Heart left ventricle (tissue), 13 donors: Measurements from ENCODE around the gene TTC6.

Source experiments
- CTCF ChIP-seq, 12 donors: fragments of 200-600 bp; sonication (generic) in 4 of 12; IDR thresholded peaks; one replicate each; pipeline versions ENCODE4 v1.5.0 to v1.8.0; 2018 to 2022; ENCODE audit warnings: antibody characterized with exemption in 12 of 12, mild to moderate bottlenecking in 5 of 12
- POLR2A ChIP-seq, 2 donors: fragments of 450-650 bp; IDR thresholded peaks; one replicate each; pipeline ENCODE4 v1.6.1; 2017; ENCODE audit warnings: antibody characterized with exemption in 2 of 2, mild to moderate bottlenecking in 2 of 2, moderate library complexity in 2 of 2
- donor health status: ischemic (EF 13 %, LVEDD 7.1; RV severe dilation, severe dysfunction).
- donor health status: DM: no; HTN: yes; CAD: no.
- donor health status: DM: no; HTN: no; CAD: no.
- donor health status: ischemic (EF 25% LVEDD 6.9; RV normal size, moderate dysfunction).
- donor health status: ischemic (EF 25% LVEDD 5.7; RV mildly dilated, moderate dysfunction).
- donor health status: ischemic (EF 35%, LVEDD 5.7; RV mildly dilated, moderate dysfunction).
- donor health status: nonischemic (EF 11% LVEDD 7.7; RV severe dilation, severe dysfunction).
- donor health status: DM: yes; HTN: yes; CAD: no.
- donor health status: PGD.
- donor health status: ischemic (EF 29% LVEDD 5.4; RV normal size, mild dysfunction).
- donor health status: nonischemic (EF 23%, LVEDD 6.1; RV moderate dilation, normal function).

- no peak for TF ChIP-seq CTCF (IDR thresholded peaks at IDR 0.05)
- no peak for TF ChIP-seq POLR2A (IDR thresholded peaks at IDR 0.05)
Observed at GRCh38 chr14:37602605-37603453, 7.4 kb downstream of the TTC6 start.
